Caco-2 (cell line): ENCODE measurements around the gene FMN1. TPM values are rescaled to one million over a fixed set of nuclear protein-coding genes. Genes with fewer than 3 reads are reported as not detected.

Source experiments
- BruUV-seq: library from RNA; stranded (reverse); fragments of 400-500 nt; replicated peaks from 2 replicates; lab custom pipeline; 2021; lab: Mats Ljungman, UMichigan
- CTCF ChIA-PET: fragments of 300-600 bp; sonication (Branson Sonifier 250); formaldehyde crosslinking; loops from one replicate; lab custom pipeline; 2022; ENCODE audit warnings: antibody characterized with exemption; lab: Charles Lee
- POLR2A ChIA-PET: fragments of 300-600 bp; sonication (Branson Sonifier 250); formaldehyde crosslinking; loops from one replicate; lab custom pipeline; 2022; ENCODE audit warnings: antibody characterized with exemption; lab: Charles Lee
- DNase-seq, 2 experiments: peaks; one replicate each; pipeline versions ENCODE4 v3.0.0 to v3.0.0-alpha.2; 2020 to 2022
- H3K27me3 ChIP-seq: replicated peaks from 2 replicates; pipeline ENCODE4 v1.6.0; 2011; ENCODE audit warnings: low read length; ENCODE audit not compliant: control insufficient read depth, insufficient read depth
- H3K36me3 ChIP-seq: 2 replicates; pipeline ENCODE4 v1.5.1; 2011; ENCODE audit warnings: low read length; ENCODE audit not compliant: control insufficient read depth, insufficient read depth
- H3K4me1 ChIP-seq: fragments of 250-450 bp; sonication (Bioruptor Pico); 2 replicates; pipeline ENCODE4 v1.5.1; 2020; ENCODE audit warnings: mild to moderate bottlenecking
- H3K4me3 ChIP-seq: 2 replicates; pipeline ENCODE4 v1.5.1; 2011; ENCODE audit warnings: low read depth, mild to moderate bottlenecking, control low read depth, low read length
- H3K9me3 ChIP-seq: fragments of 250-450 bp; sonication (Bioruptor Pico); 2 replicates; pipeline ENCODE4 v1.5.1; 2020; ENCODE audit warnings: mild to moderate bottlenecking, moderate library complexity
- H3K27ac Mint-ChIP-seq: one replicate; pipeline ENCODE4 v1.8.0; 2022; ENCODE audit warnings: mixed read lengths; ENCODE audit not compliant: unreplicated experiment
- H3K27me3 Mint-ChIP-seq: one replicate; pipeline ENCODE4 v1.8.0; 2022; ENCODE audit warnings: mixed read lengths; ENCODE audit not compliant: insufficient read depth, unreplicated experiment
- H3K36me3 Mint-ChIP-seq: one replicate; pipeline ENCODE4 v1.8.0; 2022; ENCODE audit warnings: mild to moderate bottlenecking, mixed read lengths; ENCODE audit not compliant: insufficient read depth, unreplicated experiment
- H3K4me1 Mint-ChIP-seq: one replicate; pipeline ENCODE4 v1.8.0; 2022; ENCODE audit warnings: low read depth, mixed read lengths; ENCODE audit not compliant: unreplicated experiment
- H3K4me3 Mint-ChIP-seq: one replicate; pipeline ENCODE4 v1.8.0; 2022; ENCODE audit warnings: mild to moderate bottlenecking, moderate library complexity, mixed read lengths; ENCODE audit not compliant: unreplicated experiment
- H3K9me3 Mint-ChIP-seq: one replicate; pipeline ENCODE4 v1.8.0; 2022; ENCODE audit warnings: mixed read lengths; ENCODE audit not compliant: unreplicated experiment
- intact Hi-C: fragments of 100-400 bp; cut with micrococcal nuclease; formaldehyde crosslinking; loops from one replicate; pipeline ENCODE4 v1.10.0; 2022; ENCODE audit not compliant: unreplicated experiment
- total RNA-seq: library from RNA; stranded (reverse); gene quantifications from 2 replicates; pipeline ENCODE4 v1.2.3, GENCODE V29; 2022
- TF ChIP-seq, protein P1 (sequence below), 2 experiments: fragments of 200-600 bp in 1 of 2; IDR thresholded peaks; 1 replicate in 1 of 2; 2 replicates in 1 of 2; pipeline versions ENCODE4 v1.5.1 to v1.8.0; 2011 to 2022; ENCODE audit warnings: antibody characterized with exemption in 1 of 2, control low read depth in 1 of 2, inconsistent platforms in 1 of 2, low read depth in 1 of 2, low read length in 1 of 2, mild to moderate bottlenecking in 1 of 2, moderate library complexity in 1 of 2; ENCODE audit not compliant: insufficient read depth in 1 of 2, severe bottlenecking in 1 of 2, unreplicated experiment in 1 of 2

FMN1 gene
- total RNA-seq, 1 experiment from 2014 or later = 1.6 TPM

DNA sequence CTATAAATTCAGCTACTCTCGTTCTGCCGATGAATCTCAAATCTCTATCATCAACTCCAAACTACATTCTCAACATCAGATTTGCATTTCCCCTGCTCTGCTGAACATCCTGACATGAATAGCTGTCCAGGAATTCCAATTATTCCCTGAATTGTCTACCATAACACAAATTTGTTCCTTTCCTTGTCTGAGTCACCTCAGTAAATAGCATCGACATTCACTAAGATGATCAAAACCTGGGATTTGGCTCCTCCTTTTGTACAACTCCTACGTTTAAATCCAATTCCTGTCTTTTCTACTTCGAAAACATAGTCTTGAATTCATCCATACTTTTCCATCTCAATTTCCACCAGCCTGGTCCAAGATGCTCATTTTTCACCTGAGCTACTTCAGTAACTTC, 369.7 kb downstream of the FMN1 start:
- no peaks in the 10 kb centered on the region for H3K27me3 Mint-ChIP-seq
- intact Hi-C loops = loop anchor here (5.0 kb wide), 1 partner anchor 162 kb away; no protein-coding TSS in a partner anchor
- no peak overlapping the region for H3K4me3 Mint-ChIP-seq
- no peaks in the 10 kb centered on the region for H3K9me3 ChIP-seq
- H3K36me3 ChIP-seq = no peaks in the 10 kb centered on the region
- H3K4me1 ChIP-seq = peaks cover 5% of the 10 kb centered on the region; the same call in 1 of the 2 replicates
- no peaks in the 10 kb centered on the region for H3K9me3 Mint-ChIP-seq
- BruUV-seq = no TSS peak
- no peak overlapping the region for H3K27ac Mint-ChIP-seq
- no peak overlapping the region for H3K4me3 ChIP-seq
- ChIA-PET CTCF (no interaction called here), POLR2A (no interaction called here)
- no peaks in the 10 kb centered on the region for H3K36me3 Mint-ChIP-seq
- TF ChIP-seq, protein P1, sequence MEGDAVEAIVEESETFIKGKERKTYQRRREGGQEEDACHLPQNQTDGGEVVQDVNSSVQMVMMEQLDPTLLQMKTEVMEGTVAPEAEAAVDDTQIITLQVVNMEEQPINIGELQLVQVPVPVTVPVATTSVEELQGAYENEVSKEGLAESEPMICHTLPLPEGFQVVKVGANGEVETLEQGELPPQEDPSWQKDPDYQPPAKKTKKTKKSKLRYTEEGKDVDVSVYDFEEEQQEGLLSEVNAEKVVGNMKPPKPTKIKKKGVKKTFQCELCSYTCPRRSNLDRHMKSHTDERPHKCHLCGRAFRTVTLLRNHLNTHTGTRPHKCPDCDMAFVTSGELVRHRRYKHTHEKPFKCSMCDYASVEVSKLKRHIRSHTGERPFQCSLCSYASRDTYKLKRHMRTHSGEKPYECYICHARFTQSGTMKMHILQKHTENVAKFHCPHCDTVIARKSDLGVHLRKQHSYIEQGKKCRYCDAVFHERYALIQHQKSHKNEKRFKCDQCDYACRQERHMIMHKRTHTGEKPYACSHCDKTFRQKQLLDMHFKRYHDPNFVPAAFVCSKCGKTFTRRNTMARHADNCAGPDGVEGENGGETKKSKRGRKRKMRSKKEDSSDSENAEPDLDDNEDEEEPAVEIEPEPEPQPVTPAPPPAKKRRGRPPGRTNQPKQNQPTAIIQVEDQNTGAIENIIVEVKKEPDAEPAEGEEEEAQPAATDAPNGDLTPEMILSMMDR (IDR thresholded peaks at IDR 0.05; ENCODE audit: insufficient read depth in 1 of 2, low read depth in 1 of 2, low read length in 1 of 2, severe bottlenecking in 1 of 2, unreplicated experiment in 1 of 2) = no peak
- DNase-seq = no peak
- peaks cover 14% of the 10 kb centered on the region for H3K4me1 Mint-ChIP-seq
- no peaks in the 10 kb centered on the region for H3K27me3 ChIP-seq

DNA sequence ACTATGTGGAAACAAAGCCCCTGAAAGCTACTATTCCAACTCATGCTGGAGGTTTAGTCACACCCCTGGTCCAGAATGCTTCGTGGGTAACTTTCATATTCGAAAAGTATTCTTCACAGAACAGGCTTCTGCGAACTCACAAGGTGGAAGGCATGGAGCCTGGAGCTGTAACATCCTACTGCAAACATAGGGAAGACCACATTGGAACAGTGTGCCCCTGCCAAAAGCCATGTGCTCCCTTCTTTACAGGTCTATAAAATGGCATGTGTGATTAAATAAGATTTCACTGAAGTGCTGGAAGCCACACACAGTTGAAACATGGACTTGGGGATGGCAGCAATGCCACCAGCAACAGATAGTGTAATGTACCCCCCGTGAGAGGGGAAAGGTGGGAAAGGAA, 370.8 kb downstream of the FMN1 start:
- no peak overlapping the region for H3K27ac Mint-ChIP-seq
- no peaks in the 10 kb centered on the region for H3K36me3 Mint-ChIP-seq
- Histone ChIP-seq H3K4me1 (peaks cover 5% of the 10 kb centered on the region; the same call in 1 of the 2 replicates), H3K27me3 (no peaks in the 10 kb centered on the region), H3K4me3 (no peak overlapping the region), H3K36me3 (no peaks in the 10 kb centered on the region), H3K9me3 (no peaks in the 10 kb centered on the region)
- H3K9me3 Mint-ChIP-seq = no peaks in the 10 kb centered on the region
- TF ChIP-seq, protein P1 (IDR thresholded peaks at IDR 0.05; ENCODE audit: insufficient read depth in 1 of 2, low read depth in 1 of 2, low read length in 1 of 2, severe bottlenecking in 1 of 2, unreplicated experiment in 1 of 2) = no peak
- POLR2A ChIA-PET = no interaction called here
- peaks cover 14% of the 10 kb centered on the region for H3K4me1 Mint-ChIP-seq
- H3K4me3 Mint-ChIP-seq = no peak overlapping the region
- intact Hi-C loops = no loop called here
- no TSS peak for BruUV-seq
- H3K27me3 Mint-ChIP-seq = no peaks in the 10 kb centered on the region
- DNase-seq = no peak
- CTCF ChIA-PET = no interaction called here

DNA sequence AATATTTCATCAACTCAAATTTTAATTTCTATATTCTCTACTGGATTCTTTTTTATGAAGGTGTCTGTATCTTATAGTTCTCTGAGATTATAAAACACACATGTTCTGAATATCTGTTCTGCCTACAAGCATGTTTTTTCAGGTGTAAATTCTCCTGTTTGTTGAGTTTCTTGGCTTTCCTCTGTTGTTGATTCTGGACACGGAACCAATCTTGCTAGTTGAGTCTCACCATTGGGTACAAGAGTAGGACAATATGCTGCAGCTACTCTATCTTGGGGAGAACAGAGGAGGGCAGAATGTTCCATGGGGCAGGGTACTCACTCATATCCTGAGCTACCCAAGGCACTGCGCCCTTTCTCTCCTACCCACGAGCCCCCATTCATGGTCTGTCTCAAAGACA, 371.8 kb downstream of the FMN1 start:
- no peak for DNase-seq
- Mint-ChIP-seq H3K36me3 (no peaks in the 10 kb centered on the region), H3K4me3 (no peak overlapping the region), H3K4me1 (peaks cover 14% of the 10 kb centered on the region), H3K27ac (no peak overlapping the region), H3K27me3 (no peaks in the 10 kb centered on the region), H3K9me3 (no peaks in the 10 kb centered on the region)
- Histone ChIP-seq H3K27me3 (no peaks in the 10 kb centered on the region), H3K9me3 (no peaks in the 10 kb centered on the region), H3K4me3 (no peak overlapping the region), H3K4me1 (peaks cover 5% of the 10 kb centered on the region; the same call in 1 of the 2 replicates), H3K36me3 (no peaks in the 10 kb centered on the region)
- CTCF ChIA-PET = interaction anchor here (0.6 kb wide), 1 partner anchor 126 kb away, joined by 3 read pairs; no protein-coding TSS in a partner anchor
- no TSS peak for BruUV-seq
- TF ChIP-seq, protein P1 (IDR thresholded peaks at IDR 0.05; ENCODE audit: insufficient read depth in 1 of 2, low read depth in 1 of 2, low read length in 1 of 2, severe bottlenecking in 1 of 2, unreplicated experiment in 1 of 2) = no peak
- POLR2A ChIA-PET = no interaction called here
- intact Hi-C loops = no loop called here
